Epithelial cell of prostate (primary cell): ENCODE results near the gene FANK1.

Experiments
- DNase-seq: peaks from one replicate; pipeline ENCODE4 v3.0.0-alpha.2; 2011; ENCODE audit warnings: low read depth, low spot score
- H3K27ac ChIP-seq: fragments of 450-650 bp; 2 replicates; pipeline ENCODE4 v1.5.1; 2017; ENCODE audit warnings: mild to moderate bottlenecking

FANK1 gene

DNA sequence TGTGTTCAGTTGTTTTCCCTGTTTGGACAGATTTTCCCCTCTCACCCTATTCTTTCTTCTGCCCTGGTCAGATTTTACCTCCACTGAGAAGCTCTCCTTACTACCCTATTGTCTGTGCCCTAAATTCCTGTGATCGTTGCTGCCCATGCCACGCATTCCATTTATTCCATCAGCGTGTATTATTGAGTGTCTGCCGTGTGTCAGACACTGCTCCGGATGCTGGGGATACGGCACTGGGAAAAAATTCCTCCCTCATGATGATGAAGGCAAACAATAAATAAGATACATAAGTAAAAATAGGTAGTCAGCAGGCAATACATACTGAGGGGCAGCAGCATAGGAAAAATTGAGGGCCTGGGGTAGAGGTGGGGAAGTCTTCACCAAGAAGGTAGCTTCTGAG lies 86.8 kb downstream of the FANK1 start:
- H3K27ac ChIP-seq = no peak overlapping the region
- no peak for DNase-seq

DNA sequence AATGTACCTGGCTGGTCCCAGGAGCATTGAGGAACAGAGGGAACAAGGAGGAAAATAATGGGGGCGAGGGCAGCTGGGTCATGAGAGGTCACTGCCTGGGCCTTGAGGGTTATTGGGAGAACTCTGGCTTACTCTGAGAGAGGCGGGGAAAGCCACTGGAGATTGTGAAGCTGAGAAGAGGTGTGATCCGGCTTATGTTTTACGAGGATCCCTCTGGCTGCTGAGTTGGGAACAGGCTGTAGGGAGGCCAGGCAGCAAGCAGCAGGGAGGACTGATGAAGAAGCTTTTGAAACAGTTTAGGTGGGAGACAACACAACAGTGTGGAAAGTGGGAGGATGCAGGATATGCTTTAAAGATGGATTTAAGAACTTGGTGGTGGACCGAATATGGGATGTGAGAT lies 87.3 kb downstream of the FANK1 start:
- no peak for DNase-seq
- H3K27ac ChIP-seq = no peak overlapping the region

DNA sequence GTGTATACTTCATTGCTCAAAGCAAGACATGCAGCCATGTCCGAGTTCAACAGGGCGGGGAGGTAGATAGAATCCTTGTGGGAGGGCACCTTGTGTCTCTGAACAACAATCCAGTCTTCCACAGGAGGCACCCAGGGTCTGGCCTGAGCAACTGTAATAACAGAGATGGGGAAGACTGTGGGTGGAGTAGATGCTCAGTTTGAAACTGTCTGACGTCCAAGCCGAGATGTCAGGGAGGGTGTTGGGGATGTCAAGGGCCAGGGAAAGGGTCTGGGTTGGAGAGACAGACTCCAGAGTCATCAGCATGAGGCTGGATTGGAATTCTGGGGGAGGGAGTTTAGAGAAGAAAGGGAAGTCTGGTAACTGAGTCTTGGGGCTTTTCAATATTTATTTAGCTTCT lies 88.0 kb downstream of the FANK1 start:
- DNase-seq = no peak
- H3K27ac ChIP-seq = no peak overlapping the region

DNA sequence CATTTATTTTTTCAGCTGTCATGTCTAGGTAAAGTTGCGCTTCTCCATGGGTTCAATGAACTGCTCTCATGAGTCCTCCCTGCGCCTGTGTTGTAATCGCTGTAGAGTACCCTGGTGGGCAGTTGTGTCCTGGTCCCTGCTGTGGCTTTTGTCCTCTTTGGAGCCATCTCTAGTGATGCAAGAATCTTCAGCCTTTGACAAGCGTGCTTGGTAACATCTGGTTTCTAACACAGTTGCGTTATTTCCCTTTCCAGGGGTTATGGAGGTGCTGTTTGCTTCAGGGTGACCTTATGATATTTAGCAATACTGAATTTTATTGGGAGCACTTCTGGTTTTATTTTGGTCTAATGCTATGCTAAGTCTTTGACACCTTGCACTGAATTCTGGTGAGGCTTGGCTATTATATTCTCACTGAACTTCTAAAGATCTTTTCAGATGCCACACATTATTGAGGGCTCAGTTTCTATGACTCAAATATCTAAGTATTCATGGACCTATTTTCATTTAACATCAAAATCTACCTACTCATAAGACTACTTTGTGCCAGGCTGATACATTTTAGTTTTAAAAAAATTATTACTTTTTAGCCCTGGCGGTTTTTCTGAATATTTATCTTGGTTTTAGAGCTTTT lies 88.6 kb downstream of the FANK1 start:
- no peak for DNase-seq
- no peak overlapping the region for H3K27ac ChIP-seq

DNA sequence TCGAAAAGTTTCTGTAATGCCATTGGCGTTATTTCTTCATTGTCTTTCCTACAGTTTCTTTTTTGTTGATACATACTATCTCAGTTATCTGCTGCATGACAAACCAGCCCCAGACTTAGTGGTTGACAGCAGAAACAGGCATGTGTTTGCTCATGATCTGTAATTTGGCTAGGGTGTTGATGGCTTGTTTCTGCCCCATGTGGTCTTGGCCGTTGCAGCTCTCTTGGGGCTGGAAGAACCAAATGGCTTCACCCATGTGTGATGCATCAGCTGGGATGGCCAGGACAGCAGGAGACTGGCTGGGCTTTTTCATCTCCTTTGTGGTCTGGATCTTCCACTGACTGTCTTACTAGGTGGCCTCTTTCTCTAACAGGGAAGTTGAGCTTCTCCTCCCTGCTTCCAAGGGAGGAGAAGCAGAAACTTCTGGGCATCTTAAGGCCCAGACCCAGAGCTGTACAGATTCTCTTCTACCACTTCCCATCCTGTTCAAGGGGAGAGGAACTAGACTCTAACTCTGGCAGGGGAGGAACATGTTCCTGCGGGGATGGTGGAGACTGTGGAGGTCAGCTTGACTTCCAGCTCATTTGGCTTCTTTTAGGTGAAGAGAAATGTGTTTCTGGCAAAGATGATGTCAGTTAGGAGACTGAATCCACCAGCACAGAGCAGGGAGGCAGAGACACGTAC lies 89.3 kb downstream of the FANK1 start:
- DNase-seq = no peak
- H3K27ac ChIP-seq = no peak overlapping the region

DNA sequence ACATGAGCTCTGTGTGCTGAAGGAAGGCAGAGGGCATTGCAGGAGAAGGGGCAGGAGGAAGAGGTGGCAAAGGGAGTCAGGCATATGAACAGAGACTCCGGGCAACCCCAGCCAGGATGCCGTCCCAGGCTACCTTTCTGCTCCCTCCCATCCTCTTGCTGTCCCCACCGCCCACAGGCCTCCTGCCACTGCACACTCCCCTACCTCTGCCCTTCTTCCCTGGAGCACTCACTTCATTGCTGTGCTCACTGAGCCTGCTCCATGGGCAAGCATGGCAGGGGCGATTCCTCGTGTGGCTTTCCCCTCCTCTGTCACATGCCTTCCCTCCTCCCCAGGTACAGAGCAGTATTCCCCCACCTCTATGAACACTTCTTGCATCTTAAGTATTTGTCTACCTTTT lies 93.4 kb downstream of the FANK1 start:
- H3K27ac ChIP-seq = no peak overlapping the region
- DNase-seq = no peak

DNA sequence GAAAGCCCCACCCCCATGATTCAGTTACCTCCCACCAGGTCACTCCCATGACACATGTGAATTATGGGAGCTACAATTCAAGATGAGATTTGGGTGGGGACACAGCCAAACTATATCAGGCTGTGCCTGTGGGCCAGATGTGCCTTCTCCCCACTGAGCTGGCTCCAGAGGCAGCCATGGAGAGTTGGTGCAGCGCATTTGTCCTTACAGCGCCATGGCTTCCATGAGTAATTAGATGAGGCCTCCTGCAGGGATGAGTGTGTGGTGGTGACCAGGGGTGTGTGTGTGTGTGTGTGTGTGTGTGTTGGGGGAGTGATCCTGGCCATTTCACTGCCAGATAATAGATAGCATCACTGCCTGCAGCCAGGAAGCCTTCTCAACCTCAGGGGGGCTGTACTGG lies 94.6 kb downstream of the FANK1 start:
- DNase-seq = no peak
- H3K27ac ChIP-seq = no peak overlapping the region

DNA sequence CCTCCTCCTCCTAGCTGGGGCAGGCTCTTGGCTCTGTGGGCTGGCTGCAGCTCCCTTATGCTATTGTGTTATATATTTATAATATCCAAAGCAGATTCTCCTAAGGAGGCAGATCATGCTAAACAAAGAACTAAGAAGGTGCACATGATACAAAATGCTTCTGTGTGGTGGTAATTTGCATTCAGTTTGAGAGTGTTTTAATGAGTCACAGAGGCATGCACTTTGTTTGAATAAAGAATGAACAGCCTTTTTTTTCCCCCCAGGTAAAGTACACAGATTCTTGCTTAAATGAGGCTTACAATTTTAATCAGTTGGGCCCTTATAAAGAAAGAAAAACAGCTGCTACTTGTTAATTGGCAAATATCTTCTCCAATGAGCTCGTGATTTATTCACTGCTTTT lies 95.0 kb downstream of the FANK1 start:
- no peak for DNase-seq
- no peak overlapping the region for H3K27ac ChIP-seq

DNA sequence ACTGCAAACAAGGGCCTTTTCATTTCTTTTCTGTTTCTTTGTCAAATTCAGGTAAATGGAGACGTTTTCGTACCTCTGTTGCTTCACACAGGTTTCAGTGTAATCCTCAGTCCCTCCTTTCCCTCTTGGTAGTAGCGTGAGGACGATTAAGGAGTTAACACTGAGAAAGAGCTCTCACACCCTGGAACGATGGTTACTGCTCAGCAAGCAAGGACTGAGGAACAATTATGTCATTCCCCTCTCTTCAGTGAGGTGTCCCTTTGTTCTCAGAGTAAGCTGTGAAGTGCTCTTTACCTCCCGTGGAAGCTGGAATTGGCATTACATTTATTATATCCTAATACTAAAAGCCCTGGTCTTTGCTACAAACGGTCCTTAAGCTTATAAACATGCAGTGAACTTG lies 95.9 kb downstream of the FANK1 start:
- no peak for DNase-seq
- no peak overlapping the region for H3K27ac ChIP-seq

DNA sequence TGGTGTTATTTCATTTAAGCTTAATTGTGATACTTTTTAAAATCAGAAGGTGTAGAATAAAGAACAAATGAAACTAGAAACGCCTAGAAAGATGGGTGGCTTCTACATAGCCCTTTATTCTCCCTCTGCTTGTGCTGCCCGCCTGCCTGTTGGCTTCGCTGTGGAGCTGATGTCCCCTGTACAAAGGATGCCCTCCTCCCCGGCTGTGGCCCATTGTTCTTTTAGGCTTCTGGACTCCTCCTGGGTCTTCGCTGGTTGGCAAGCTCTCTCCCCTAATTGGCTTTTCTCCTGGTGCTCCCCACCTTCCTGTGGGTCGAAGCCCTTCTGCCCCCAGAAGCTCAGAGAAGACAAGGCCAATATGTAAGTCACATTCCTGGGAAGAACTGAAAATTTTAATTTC lies 98.2 kb downstream of the FANK1 start:
- H3K27ac ChIP-seq = no peak overlapping the region
- no peak for DNase-seq

DNA sequence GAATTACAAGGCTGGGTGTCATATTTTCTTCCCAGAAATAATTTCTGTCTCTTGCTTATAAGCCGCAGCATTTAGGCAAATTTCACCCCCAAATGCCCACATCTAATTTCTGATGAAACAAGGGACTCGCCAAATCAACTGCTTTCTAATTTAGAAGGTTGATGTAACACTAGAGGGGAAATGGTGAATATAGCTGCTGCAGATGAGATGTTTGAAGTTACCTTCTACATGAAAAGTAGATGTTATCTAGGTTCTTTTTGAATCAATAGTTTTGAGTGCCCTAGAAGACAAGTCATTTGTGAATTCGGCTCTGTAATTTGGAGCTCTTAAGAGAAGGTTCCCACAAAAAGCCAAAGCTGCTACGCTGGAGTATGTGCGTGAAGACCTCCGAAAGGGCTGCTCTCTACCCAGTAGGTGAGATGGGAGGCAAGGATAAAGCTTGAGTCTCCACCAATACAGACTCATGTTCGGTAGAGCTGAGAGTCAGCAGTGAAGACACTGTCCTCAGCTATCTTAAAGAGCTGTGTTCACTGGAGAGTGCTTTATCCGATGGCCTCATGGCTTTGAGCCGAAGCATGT lies 99.5 kb downstream of the FANK1 start:
- no peak overlapping the region for H3K27ac ChIP-seq
- no peak for DNase-seq

DNA sequence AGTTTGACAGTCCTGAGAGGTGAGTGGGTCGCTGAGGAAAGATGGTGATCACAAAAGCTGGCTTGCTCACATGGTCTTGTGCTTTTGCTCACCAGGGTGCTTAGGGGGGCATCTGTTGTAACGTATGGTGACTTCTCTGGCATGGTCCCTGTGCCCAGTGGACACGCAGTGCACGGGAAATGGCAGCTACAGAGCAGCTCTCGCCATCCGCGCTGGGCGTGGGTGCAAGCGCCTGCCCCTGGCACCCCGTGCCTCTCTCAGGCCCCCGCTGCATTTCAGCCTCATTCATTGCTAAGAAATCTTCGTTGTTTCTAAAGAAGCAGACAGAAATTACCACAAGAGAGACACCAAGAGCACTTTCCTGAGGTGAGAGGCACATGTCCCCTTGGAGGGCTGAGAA lies 101.2 kb downstream of the FANK1 start:
- DNase-seq = no peak
- no peak overlapping the region for H3K27ac ChIP-seq

DNA sequence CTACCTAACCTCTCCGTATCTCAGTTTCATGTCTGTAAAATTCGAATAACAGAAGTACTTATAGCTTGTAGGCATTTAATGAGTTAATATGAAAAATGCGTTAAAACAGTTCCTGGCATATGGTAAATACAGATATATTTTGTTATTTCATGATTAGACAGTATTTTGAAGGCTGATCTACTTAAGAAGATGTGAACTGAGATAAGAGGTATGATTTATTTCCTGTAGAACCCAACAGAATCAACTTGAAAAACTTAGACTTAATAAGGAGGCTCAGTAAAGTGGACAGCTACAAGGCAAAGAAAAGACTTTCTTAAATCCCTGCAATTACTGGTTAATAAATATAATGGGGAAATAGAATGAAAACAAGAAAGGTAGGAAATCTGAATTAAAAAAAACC lies 103.3 kb downstream of the FANK1 start:
- no peak for DNase-seq
- H3K27ac ChIP-seq = no peak overlapping the region

DNA sequence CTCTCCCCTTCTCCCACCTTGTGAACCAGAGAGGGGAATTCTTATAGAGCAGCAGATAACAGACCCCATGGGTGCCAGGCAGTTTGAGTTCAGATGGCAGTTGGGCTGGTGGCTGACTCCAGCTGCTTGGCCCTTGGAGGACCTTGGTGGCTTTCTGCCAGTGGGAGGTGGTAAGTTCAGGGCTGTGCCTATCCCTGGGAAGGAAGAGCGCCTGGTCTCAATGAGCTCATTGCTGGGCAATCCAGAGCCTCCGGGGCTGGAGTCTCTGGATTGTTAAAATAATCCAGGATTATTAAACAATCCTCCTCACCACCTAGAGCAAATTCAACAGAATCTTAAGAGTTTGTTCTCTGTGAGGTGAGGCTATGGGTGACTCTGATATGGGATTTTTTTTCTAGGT lies 105.2 kb downstream of the FANK1 start:
- no peak for DNase-seq
- H3K27ac ChIP-seq = no peak overlapping the region

DNA sequence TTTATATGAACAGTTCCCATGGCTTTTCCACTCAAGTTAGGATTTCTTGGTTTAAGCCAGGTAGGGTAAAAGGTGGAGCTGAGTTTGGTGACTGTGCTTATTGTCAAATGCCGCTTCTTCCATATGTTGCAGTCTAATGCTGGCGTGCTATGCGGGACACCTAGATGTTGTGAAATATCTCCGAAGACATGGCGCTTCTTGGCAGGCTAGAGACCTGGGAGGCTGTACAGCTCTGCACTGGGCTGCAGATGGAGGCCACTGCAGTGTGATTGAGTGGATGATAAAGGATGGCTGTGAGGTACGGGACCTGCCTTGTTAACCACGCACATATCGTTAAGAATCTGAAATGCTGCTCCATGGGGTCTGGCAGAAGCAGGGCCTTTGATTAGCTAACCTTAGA lies 108.4 kb downstream of the FANK1 start:
- H3K27ac ChIP-seq = no peak overlapping the region
- DNase-seq = no peak

DNA sequence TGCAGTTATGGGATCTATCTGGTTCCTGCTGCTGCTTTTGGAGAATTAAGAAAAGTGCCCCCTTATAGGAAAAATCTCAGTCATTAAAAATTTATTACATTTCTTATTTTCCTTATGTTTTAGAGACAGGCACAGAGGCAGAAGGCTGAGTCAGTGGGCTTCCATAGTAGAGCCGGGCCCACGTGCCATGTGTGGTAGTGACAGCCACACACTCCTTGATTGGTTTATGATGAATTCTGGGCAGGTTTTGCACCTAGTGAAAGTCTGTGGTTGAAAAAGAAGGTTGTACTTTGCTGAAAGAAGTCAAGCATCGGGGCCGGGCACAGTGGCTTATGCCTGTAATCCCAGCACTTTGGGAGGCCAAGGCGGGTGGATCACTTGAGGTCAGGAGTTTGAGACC lies 109.9 kb downstream of the FANK1 start:
- no peak for DNase-seq
- H3K27ac ChIP-seq = no peak overlapping the region

DNA sequence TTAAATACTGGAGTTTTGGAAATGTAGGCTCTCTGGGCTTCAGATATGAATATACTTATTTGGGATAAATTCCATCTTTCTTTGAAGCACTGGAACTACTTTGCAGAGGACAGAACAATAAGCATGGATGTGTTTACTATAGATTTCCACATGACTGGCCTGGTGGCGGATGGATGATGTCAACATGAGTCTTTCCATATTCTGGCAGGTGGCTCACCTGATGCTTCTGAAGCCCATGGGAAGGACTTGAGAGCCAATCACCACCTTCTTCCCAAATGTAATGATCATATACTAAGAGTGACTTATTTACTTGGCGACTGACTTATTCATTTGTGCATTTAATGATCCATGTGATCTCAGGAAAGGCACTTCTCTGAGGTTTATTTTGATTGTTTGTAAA lies 110.5 kb downstream of the FANK1 start:
- DNase-seq = no peak
- no peak overlapping the region for H3K27ac ChIP-seq

DNA sequence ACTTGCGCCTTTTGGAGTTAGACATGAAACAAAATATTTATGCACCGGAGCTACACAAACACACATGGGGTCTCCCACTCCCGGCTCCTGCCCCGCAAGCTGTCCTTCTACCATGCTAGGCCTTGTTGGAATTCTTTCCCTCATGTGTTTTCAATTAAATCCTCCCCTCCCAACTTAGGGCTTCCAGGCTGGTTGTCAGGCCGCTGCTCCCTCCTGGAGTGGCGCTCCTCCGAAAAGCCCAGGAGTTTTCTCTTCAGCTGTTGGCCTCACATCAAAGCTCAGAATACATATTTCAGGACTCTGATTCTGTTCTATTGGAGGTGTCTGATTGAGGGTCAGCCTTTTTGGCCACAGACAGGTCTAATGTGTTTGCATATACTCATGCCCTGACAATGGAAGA lies 113.3 kb downstream of the FANK1 start:
- H3K27ac ChIP-seq = no peak overlapping the region
- no peak for DNase-seq

DNA sequence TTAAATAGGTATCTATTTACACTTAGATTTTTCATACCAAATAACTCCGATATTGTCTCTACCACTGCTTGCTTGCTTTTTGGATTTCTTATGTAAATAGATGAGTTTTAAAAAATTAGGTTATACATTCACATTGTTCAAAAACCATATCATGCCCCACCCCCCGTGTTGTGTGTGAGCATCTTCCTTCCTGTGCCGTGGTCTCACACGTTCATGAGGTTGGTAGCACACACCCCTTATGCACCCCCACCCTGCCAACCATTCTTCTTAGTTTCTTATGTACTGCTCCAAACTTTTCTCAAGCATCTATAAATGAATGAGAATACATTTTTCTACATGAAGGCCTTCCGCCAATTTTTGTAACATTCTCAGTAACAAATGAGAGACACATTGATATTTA lies 115.6 kb downstream of the FANK1 start:
- no peak overlapping the region for H3K27ac ChIP-seq

DNA sequence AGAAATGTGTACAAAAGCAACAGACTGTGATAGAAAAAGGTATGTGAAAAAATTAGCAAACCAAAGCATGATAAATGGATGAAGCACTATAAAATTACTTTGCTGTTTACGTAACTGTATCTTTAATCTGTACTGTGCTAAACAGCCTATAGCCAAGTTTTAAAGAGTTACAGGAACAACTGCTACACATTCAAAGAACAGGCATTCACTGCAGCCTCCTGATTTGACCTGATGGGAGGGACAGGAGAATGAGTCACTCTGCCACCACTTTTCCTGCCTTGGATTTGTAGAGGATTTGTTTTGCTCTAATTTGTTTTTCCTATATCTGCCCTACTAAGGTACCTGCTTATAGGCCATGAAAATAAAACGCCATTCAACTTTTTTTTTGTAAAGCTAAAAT lies 116.1 kb downstream of the FANK1 start:
- DNase-seq = no peak
- H3K27ac ChIP-seq = no peak overlapping the region

More for the DNA sequence above, 115.6 kb downstream of the FANK1 start:
- no peak for DNase-seq

DNA sequence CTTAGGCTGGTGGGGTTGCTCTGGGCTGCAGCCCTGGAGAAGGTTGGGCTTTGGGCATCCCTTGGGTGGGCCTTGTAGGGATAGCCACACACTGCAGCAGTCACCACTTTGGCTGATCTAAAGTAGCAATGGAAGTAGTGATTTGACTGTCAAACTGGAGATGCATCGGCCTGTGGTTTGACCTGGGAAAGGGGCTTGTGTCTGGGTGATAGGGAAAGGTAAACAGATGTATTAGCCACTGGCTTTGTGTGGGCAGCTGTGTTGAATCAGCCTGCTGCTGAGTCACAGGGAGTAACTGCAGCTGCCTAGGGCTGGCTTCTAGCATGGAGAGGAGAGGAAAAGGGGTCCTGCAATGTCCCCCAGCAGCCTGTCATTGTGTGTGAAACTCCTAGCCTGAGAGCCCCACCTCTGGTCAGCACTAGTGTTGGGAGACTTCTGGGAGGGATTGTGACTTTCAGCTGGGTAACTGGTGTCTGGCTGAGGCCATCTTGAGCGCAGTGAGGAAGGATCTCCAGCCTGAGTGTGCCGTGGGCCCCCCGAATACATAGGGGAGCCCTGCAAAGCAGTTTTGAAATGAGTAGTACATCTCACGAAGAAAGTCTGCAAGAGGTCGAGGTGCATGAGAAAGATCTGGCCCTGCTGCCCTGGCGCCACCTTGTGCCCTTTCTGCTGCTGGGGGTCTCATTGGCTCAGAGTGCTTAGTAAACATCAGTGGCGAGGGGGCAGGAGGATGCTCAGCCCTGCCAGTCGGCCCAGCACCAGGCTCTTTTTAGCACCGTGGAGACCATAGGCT lies 117.3 kb downstream of the FANK1 start:
- peak; percentile 39 for DNase-seq
- no peak overlapping the region for H3K27ac ChIP-seq
